ENCODE measurements around the gene ZNF593OS. TPM values are rescaled to one million over a fixed set of nuclear protein-coding genes. Genes with fewer than 3 reads are reported as not detected.

Gene ZNF593OS
- total and polyA plus RNA-seq, 2 donors from 2014 or later, result not detected

DNA sequence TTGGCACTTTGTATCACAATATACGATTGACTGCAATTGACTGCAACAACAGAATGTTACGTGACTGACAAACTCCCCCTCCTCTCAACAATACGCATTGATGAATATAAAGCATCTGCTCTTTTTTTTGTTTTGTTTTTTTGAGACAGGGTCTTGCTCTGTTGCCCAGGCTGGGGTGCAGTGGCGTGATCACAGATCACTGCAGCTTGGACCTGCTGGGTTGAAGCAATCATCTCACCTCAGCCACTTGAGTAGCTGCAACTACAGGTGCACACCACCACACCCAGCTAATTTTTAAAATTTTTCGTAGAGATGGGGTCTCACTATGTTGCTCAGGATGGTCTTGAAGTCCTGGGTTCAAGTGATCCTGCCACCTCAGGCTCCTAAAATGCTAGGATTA is 41.1 kb upstream of the ZNF593OS start:
- no peaks in the 10 kb centered on the region for H3K27me3 ChIP-seq (ENCODE audit: control insufficient read depth, insufficient read depth, low read length)
- no peak overlapping the region for H3K9ac ChIP-seq (ENCODE audit: low read length in 3 of 3)
- no peak overlapping the region for H3K4me3 ChIP-seq (ENCODE audit: low read length in 3 of 3)
- TF ChIP-seq, protein P1, sequence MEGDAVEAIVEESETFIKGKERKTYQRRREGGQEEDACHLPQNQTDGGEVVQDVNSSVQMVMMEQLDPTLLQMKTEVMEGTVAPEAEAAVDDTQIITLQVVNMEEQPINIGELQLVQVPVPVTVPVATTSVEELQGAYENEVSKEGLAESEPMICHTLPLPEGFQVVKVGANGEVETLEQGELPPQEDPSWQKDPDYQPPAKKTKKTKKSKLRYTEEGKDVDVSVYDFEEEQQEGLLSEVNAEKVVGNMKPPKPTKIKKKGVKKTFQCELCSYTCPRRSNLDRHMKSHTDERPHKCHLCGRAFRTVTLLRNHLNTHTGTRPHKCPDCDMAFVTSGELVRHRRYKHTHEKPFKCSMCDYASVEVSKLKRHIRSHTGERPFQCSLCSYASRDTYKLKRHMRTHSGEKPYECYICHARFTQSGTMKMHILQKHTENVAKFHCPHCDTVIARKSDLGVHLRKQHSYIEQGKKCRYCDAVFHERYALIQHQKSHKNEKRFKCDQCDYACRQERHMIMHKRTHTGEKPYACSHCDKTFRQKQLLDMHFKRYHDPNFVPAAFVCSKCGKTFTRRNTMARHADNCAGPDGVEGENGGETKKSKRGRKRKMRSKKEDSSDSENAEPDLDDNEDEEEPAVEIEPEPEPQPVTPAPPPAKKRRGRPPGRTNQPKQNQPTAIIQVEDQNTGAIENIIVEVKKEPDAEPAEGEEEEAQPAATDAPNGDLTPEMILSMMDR (IDR thresholded peaks at IDR 0.05; ENCODE audit: borderline replicate concordance, extremely low read depth, insufficient read depth), result no peak
- FAIRE-seq (no peak), DNase-seq (no peak)
- no peaks in the 10 kb centered on the region for H3K9me3 ChIP-seq (ENCODE audit: control insufficient read depth in 2 of 3, insufficient read depth in 1 of 3, low read length in 3 of 3)
- no peaks in the 10 kb centered on the region for H3K36me3 ChIP-seq (ENCODE audit: control insufficient read depth in 2 of 3, insufficient read depth in 3 of 3, low read length in 3 of 3)
- no peak overlapping the region for H3K27ac ChIP-seq (ENCODE audit: low read depth in 2 of 2, low read length in 2 of 2)
- H3K4me1 ChIP-seq (ENCODE audit: control insufficient read depth in 2 of 3, insufficient read depth in 2 of 3, low read depth in 1 of 3, low read length in 3 of 3), result no peaks in the 10 kb centered on the region
- intact Hi-C loops (cut with DNase I), result no loop called here

DNA sequence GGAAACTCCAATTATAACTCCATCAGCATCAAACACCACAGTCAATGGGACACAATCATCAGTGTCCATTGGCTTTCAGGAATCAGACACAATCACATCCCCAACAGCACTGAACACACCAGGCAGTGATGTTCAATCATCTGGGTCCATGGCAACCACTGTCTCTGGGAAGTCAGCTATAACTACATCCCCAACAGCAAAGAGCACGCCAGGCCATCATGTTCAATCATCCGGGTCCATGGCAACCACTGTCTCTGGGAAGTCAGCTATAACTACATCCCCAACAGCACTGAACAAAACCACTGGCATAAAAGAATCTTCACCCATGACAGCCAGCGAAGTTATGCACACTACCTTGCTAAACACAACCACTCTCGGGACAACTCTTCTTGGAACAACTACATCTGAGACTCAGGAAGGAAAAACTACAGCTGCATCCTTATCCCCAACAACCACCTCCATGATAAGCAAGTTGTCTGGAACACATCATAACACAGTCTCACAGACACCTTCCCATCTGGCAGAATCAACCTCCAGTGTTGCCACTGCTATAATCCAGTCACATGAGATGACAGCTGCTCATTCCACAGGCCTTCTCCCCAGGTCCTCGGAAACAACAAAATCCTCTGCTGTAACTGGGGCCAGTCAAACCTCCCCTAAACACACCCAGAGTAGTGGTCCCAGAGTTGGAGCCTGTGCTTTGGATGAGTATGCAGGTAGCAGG is 38.7 kb upstream of the ZNF593OS start:
- FAIRE-seq (no peak), DNase-seq (no peak)
- Histone ChIP-seq H3K27me3 (ENCODE audit: control insufficient read depth, insufficient read depth, low read length) (no peaks in the 10 kb centered on the region), H3K9me3 (ENCODE audit: control insufficient read depth in 2 of 3, insufficient read depth in 1 of 3, low read length in 3 of 3) (no peaks in the 10 kb centered on the region), H3K4me1 (ENCODE audit: control insufficient read depth in 2 of 3, insufficient read depth in 2 of 3, low read depth in 1 of 3, low read length in 3 of 3) (no peaks in the 10 kb centered on the region), H3K4me3 (ENCODE audit: low read length in 3 of 3) (no peak overlapping the region), H3K36me3 (ENCODE audit: control insufficient read depth in 2 of 3, insufficient read depth in 3 of 3, low read length in 3 of 3) (no peaks in the 10 kb centered on the region), H3K9ac (ENCODE audit: low read length in 3 of 3) (no peak overlapping the region), H3K27ac (ENCODE audit: low read depth in 2 of 2, low read length in 2 of 2) (no peak overlapping the region)
- intact Hi-C loops (cut with DNase I), result no loop called here
- TF ChIP-seq, protein P1 (IDR thresholded peaks at IDR 0.05; ENCODE audit: borderline replicate concordance, extremely low read depth, insufficient read depth), result no peak

DNA sequence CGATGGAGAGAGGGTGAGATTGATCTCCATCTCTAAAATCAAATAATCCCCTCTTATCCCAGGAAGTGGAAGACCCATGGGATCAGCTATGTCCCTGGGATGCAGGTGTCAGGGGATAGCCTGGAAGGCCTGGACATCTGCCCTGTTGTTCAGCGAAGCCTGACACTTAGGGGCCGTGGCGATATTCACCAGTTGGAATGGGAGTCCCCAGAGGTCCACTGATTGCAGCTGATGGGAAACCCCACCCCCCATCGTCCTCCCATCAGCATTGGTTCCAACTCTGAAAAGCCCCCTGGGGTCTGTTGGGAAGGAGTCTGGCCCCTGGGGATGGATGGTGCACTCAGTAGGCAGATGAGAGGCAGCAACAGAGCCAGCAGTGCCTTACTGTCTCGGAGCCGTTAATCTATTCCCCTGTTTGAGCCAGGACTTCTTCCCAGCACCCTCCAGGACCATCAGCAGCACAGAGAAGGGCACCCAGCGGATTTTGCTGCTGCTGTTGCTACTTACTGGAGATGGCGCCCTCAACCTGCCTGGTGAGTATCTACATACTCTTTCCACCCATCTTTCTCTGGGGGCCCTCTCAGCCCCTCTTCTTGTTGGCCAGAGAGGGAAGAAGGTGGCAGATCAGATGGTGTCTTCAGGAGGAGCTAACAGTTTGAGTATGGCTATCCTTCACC is 32.1 kb upstream of the ZNF593OS start:
- Histone ChIP-seq H3K4me1 (ENCODE audit: control insufficient read depth in 2 of 3, insufficient read depth in 2 of 3, low read depth in 1 of 3, low read length in 3 of 3) (peaks cover 0 to 2% (median 0%) of the 10 kb centered on the region in 3 donors), H3K27me3 (ENCODE audit: control insufficient read depth, insufficient read depth, low read length) (no peaks in the 10 kb centered on the region), H3K27ac (ENCODE audit: low read depth in 2 of 2, low read length in 2 of 2) (no peak overlapping the region), H3K4me3 (ENCODE audit: low read length in 3 of 3) (no peak overlapping the region), H3K9ac (ENCODE audit: low read length in 3 of 3) (no peak overlapping the region), H3K36me3 (ENCODE audit: control insufficient read depth in 2 of 3, insufficient read depth in 3 of 3, low read length in 3 of 3) (no peaks in the 10 kb centered on the region), H3K9me3 (ENCODE audit: control insufficient read depth in 2 of 3, insufficient read depth in 1 of 3, low read length in 3 of 3) (no peaks in the 10 kb centered on the region)
- DNase-seq (no peak), FAIRE-seq (no peak)
- TF ChIP-seq, protein P1 (IDR thresholded peaks at IDR 0.05; ENCODE audit: borderline replicate concordance, extremely low read depth, insufficient read depth), result no peak
- intact Hi-C loops (cut with DNase I), result no loop called here

Data from kidney (tissue), 14 donors.